DND-41 (cell line): Measurements from ENCODE around the gene ZFHX3.

Experiments used
- ATAC-seq: fragments of 200-7000 bp; cut with Tn5 transposase; 3 replicates; pipeline ENCODE4 v1.9.1; 2021; ENCODE audit warnings: low read depth; ENCODE audit not compliant: insufficient read depth
- DNase-seq: peaks from one replicate; pipeline ENCODE4 v3.0.0-alpha.2; 2020
- H2AFZ ChIP-seq: 2 replicates; pipeline ENCODE4 v1.6.0; 2012; ENCODE audit warnings: low read depth, low read length
- H3K27ac ChIP-seq: 2 replicates; pipeline ENCODE4 v1.5.1; 2012; ENCODE audit warnings: low read length, inconsistent platforms
- H3K27me3 ChIP-seq: fragments of 200-600 bp; sonication (generic); 2 replicates; pipeline ENCODE4 v1.6.0; 2012; ENCODE audit warnings: low read length, mild to moderate bottlenecking, inconsistent platforms; ENCODE audit not compliant: insufficient read depth, poor library complexity
- H3K36me3 ChIP-seq: 2 replicates; pipeline ENCODE4 v1.5.1; 2012; ENCODE audit warnings: low read length, inconsistent platforms; ENCODE audit not compliant: insufficient read depth
- H3K4me1 ChIP-seq: 2 replicates; pipeline ENCODE4 v1.5.1; 2012; ENCODE audit warnings: mild to moderate bottlenecking, low read length; ENCODE audit not compliant: insufficient read depth
- H3K4me2 ChIP-seq: 2 replicates; pipeline ENCODE4 v1.6.0; 2012; ENCODE audit warnings: mild to moderate bottlenecking, moderate library complexity, low read length, inconsistent platforms; ENCODE audit not compliant: insufficient read depth
- H3K4me3 ChIP-seq, 2 experiments: fragments of 200-600 bp in 1 of 2; shearing (Covaris generic) in 1 of 2; 2 replicates each; pipeline ENCODE4 v1.5.1; 2012 to 2016; ENCODE audit warnings: inconsistent platforms in 2 of 2, low read length in 2 of 2, mild to moderate bottlenecking in 2 of 2, low read depth in 1 of 2, moderate library complexity in 1 of 2
- H3K79me2 ChIP-seq: 2 replicates; pipeline ENCODE4 v1.6.0; 2012; ENCODE audit warnings: low read length, inconsistent platforms; ENCODE audit not compliant: insufficient read depth
- H3K9ac ChIP-seq: 2 replicates; pipeline ENCODE4 v1.6.0; 2012; ENCODE audit warnings: low read depth, mild to moderate bottlenecking, inconsistent platforms, low read length, moderate library complexity
- H3K9me3 ChIP-seq: 2 replicates; pipeline ENCODE4 v1.5.1; 2012; ENCODE audit warnings: low read length, moderate library complexity, mild to moderate bottlenecking, inconsistent platforms; ENCODE audit not compliant: insufficient read depth, severe bottlenecking
- H4K20me1 ChIP-seq: 2 replicates; pipeline ENCODE4 v1.6.0; 2012; ENCODE audit warnings: low read length; ENCODE audit not compliant: insufficient read depth
- EZH2 ChIP-seq: IDR thresholded peaks from 3 replicates; pipeline ENCODE4 v1.6.1; 2012; ENCODE audit warnings: borderline replicate concordance, low read depth, mild to moderate bottlenecking, moderate library complexity, low read length, inconsistent platforms; ENCODE audit not compliant: severe bottlenecking
- TF ChIP-seq, protein P1 (sequence below): IDR thresholded peaks from 2 replicates; pipeline ENCODE4 v1.5.1; 2012; ENCODE audit warnings: borderline replicate concordance, low read length, moderate library complexity, mild to moderate bottlenecking; ENCODE audit not compliant: poor library complexity, severe bottlenecking; ENCODE audit errors: extremely low read depth

The ZFHX3 gene

GRCh38 chr16:72911971-72912370 lies 136.0 kb downstream of the ZFHX3 start:
- no peak for DNase-seq
- H3K27ac ChIP-seq, result no peak overlapping the region
- no peak for TF ChIP-seq EZH2
- 0 out of 2 replicates have a peak, but pooled peaks cover 2% of the 10 kb centered on the region for H4K20me1 ChIP-seq
- H2AFZ ChIP-seq, result no peak overlapping the region
- no peak overlapping the region for H3K4me2 ChIP-seq
- no peak for ATAC-seq
- H3K9me3 ChIP-seq, result no peaks in the 10 kb centered on the region
- H3K4me3 ChIP-seq, result no peak overlapping the region
- no peaks in the 10 kb centered on the region for H3K36me3 ChIP-seq
- H3K4me1 ChIP-seq, result peaks cover 7% of the 10 kb centered on the region; the same call in 1 of the 2 replicates
- no peaks in the 10 kb centered on the region for H3K27me3 ChIP-seq
- no peaks in the 10 kb centered on the region for H3K79me2 ChIP-seq
- H3K9ac ChIP-seq, result no peak overlapping the region

GRCh38 chr16:72910875-72911274 lies 137.1 kb downstream of the ZFHX3 start:
- TF ChIP-seq, protein P1, sequence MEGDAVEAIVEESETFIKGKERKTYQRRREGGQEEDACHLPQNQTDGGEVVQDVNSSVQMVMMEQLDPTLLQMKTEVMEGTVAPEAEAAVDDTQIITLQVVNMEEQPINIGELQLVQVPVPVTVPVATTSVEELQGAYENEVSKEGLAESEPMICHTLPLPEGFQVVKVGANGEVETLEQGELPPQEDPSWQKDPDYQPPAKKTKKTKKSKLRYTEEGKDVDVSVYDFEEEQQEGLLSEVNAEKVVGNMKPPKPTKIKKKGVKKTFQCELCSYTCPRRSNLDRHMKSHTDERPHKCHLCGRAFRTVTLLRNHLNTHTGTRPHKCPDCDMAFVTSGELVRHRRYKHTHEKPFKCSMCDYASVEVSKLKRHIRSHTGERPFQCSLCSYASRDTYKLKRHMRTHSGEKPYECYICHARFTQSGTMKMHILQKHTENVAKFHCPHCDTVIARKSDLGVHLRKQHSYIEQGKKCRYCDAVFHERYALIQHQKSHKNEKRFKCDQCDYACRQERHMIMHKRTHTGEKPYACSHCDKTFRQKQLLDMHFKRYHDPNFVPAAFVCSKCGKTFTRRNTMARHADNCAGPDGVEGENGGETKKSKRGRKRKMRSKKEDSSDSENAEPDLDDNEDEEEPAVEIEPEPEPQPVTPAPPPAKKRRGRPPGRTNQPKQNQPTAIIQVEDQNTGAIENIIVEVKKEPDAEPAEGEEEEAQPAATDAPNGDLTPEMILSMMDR, result no peak
- no peak for TF ChIP-seq EZH2
- ATAC-seq (no peak), DNase-seq (no peak)
- H3K9me3 ChIP-seq, result no peaks in the 10 kb centered on the region
- H2AFZ ChIP-seq, result no peak overlapping the region
- H3K4me2 ChIP-seq, result no peak overlapping the region
- no peaks in the 10 kb centered on the region for H3K36me3 ChIP-seq
- no peaks in the 10 kb centered on the region for H3K79me2 ChIP-seq
- no peaks in the 10 kb centered on the region for H4K20me1 ChIP-seq
- H3K27ac ChIP-seq, result no peak overlapping the region
- H3K4me1 ChIP-seq, result peaks cover 7% of the 10 kb centered on the region; the same call in 1 of the 2 replicates
- H3K9ac ChIP-seq, result no peak overlapping the region
- H3K4me3 ChIP-seq, result no peak overlapping the region
- no peaks in the 10 kb centered on the region for H3K27me3 ChIP-seq

DNA sequence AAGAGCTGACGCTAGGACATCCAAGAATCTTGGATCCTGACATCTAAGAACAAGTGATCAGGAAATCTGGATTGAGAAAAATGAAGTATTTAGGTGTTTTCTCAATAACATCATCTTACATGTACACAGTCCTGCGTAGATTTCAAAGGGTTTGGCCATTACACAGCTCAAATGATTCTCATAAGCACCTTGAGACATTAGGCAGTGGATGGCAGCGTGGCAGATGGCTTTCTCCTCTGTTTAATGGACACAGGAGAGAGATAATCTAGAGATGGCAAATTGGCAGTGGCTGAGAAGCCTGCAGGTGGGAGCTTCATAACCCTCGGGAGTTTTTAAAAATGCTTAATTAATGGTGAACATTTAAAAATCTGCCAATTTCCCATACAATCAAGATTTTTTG lies 137.5 kb downstream of the ZFHX3 start:
- H3K4me3 ChIP-seq, result no peak overlapping the region
- no peaks in the 10 kb centered on the region for H3K79me2 ChIP-seq
- ATAC-seq (no peak), DNase-seq (no peak)
- no peak overlapping the region for H3K27ac ChIP-seq
- H3K4me1 ChIP-seq, result peaks cover 7% of the 10 kb centered on the region; the same call in 1 of the 2 replicates
- H3K36me3 ChIP-seq, result no peaks in the 10 kb centered on the region
- H4K20me1 ChIP-seq, result no peaks in the 10 kb centered on the region
- H2AFZ ChIP-seq, result no peak overlapping the region
- TF ChIP-seq, protein P1, result no peak
- no peak for TF ChIP-seq EZH2
- no peaks in the 10 kb centered on the region for H3K9me3 ChIP-seq
- no peaks in the 10 kb centered on the region for H3K27me3 ChIP-seq
- H3K9ac ChIP-seq, result no peak overlapping the region
- H3K4me2 ChIP-seq, result no peak overlapping the region

- H3K36me3 ChIP-seq, result no peaks in the 10 kb centered on the region
- H3K79me2 ChIP-seq, result no peaks in the 10 kb centered on the region
- H2AFZ ChIP-seq, result no peak overlapping the region
- H3K4me2 ChIP-seq, result no peak overlapping the region
- no peak for ATAC-seq
- H3K27me3 ChIP-seq, result no peaks in the 10 kb centered on the region
- no peak overlapping the region for H3K9ac ChIP-seq
- H3K4me3 ChIP-seq, result no peak overlapping the region
- no peaks in the 10 kb centered on the region for H3K9me3 ChIP-seq
- no peaks in the 10 kb centered on the region for H4K20me1 ChIP-seq
- DNase-seq, result no peak
- H3K27ac ChIP-seq, result no peak overlapping the region
- TF ChIP-seq EZH2, result no peak
- TF ChIP-seq, protein P1, result no peak
- H3K4me1 ChIP-seq, result 0 out of 2 replicates have a peak, but pooled peaks cover 3% of the 10 kb centered on the region
These were observed 138.7 kb downstream of the ZFHX3 start for GRCh38 chr16:72909196-72909595.
